HepG2 (cell line): ENCODE results near the gene GRB10. TPM values are rescaled to one million over a fixed set of nuclear protein-coding genes. Genes with fewer than 3 reads are reported as not detected.

Experiments used
- ATAC-seq: fragments of 200-7000 bp; cut with Tn5 transposase; 3 replicates; pipeline ENCODE4 v1.9.1; 2020; ENCODE audit warnings: mild to moderate bottlenecking, moderate library complexity
- BruUV-seq: library from RNA; stranded (reverse); fragments of 400-500 nt; replicated peaks from 2 replicates; lab custom pipeline; 2021; lab: Mats Ljungman, UMichigan
- CTCF ChIA-PET: fragments of 300-600 bp; formaldehyde crosslinking; extraction: SDS; loops from one replicate; lab custom pipeline; 2021; ENCODE audit warnings: low total read pairs, inconsistent platforms, low intra/inter-chr PET ratio; lab: Yijun Ruan, JAX
- POLR2A ChIA-PET: fragments of 350-600 bp; sonication (Branson Sonifier 250); formaldehyde crosslinking; loops from one replicate; lab custom pipeline; 2020; ENCODE audit warnings: antibody characterized with exemption, inconsistent platforms; lab: Yijun Ruan, JAX
- DNase-seq: peaks from one replicate; pipeline ENCODE4 v3.0.0-alpha.2; 2015; ENCODE audit warnings: low spot score
- FAIRE-seq: peaks from 3 replicates; lab custom pipeline; 2011; peaks lifted over from hg19 to GRCh38; lab: Jason Lieb, UNC
- H2AFZ ChIP-seq: one replicate; pipeline ENCODE4 v1.6.1; 2011; ENCODE audit warnings: low read length, inconsistent platforms
- H3K27ac ChIP-seq: fragments of 300-600 bp; 3 replicates; pipeline ENCODE4 v1.8.0; 2011; ENCODE audit warnings: mixed run types, mild to moderate bottlenecking, mixed read lengths, low read length, inconsistent platforms; ENCODE audit not compliant: insufficient read depth; ENCODE audit errors: extremely low read length
- H3K27me3 ChIP-seq, 2 experiments: fragments of 200-600 bp in 1 of 2; 2 replicates in 1 of 2; 3 replicates in 1 of 2; pipeline versions ENCODE4 v1.6.0 to v1.8.0; 2011; ENCODE audit warnings: low read length in 2 of 2, mild to moderate bottlenecking in 2 of 2, moderate library complexity in 2 of 2, inconsistent platforms in 1 of 2; ENCODE audit not compliant: insufficient read depth in 2 of 2, control insufficient read depth in 1 of 2
- H3K36me3 ChIP-seq, 2 experiments: fragments of 200-600 bp in 1 of 2; replicated peaks in 1 of 2; 2 replicates in 1 of 2; 3 replicates in 1 of 2; pipeline versions ENCODE4 v1.5.1 to v1.8.0; 2011; ENCODE audit warnings: low read length in 2 of 2, inconsistent platforms in 1 of 2; ENCODE audit not compliant: insufficient read depth in 2 of 2, control insufficient read depth in 1 of 2
- H3K4me1 ChIP-seq: 2 replicates; pipeline ENCODE4 v1.5.1; 2012; ENCODE audit warnings: low read length, inconsistent platforms; ENCODE audit not compliant: insufficient read depth
- H3K4me2 ChIP-seq: 2 replicates; pipeline ENCODE4 v1.6.0; 2011; ENCODE audit warnings: low read depth, low read length, inconsistent platforms
- H3K4me3 ChIP-seq, 3 experiments: fragments of 200-600 bp in 1 of 3; sonication (generic), shearing (Covaris generic) in 1 of 3; replicated peaks in 1 of 3; 2 replicates each; pipeline ENCODE4 v1.5.1; 2011 to 2016; ENCODE audit warnings: low read length in 3 of 3, inconsistent platforms in 2 of 3, low read depth in 2 of 3, mild to moderate bottlenecking in 2 of 3, control low read depth in 1 of 3, mixed read lengths in 1 of 3; ENCODE audit not compliant: insufficient read depth in 1 of 3
- H3K79me2 ChIP-seq: one replicate; pipeline ENCODE4 v1.6.1; 2011; ENCODE audit warnings: low read length, inconsistent platforms; ENCODE audit not compliant: insufficient read depth
- H3K9ac ChIP-seq: 2 replicates; pipeline ENCODE4 v1.6.0; 2011; ENCODE audit warnings: mild to moderate bottlenecking, low read depth, low read length, inconsistent platforms; ENCODE audit not compliant: insufficient read depth
- H3K9me3 ChIP-seq: 2 replicates; pipeline ENCODE4 v1.5.1; 2012; ENCODE audit warnings: mild to moderate bottlenecking, low read length
- H4K20me1 ChIP-seq: 2 replicates; pipeline ENCODE4 v1.6.0; 2011; ENCODE audit warnings: inconsistent platforms, mild to moderate bottlenecking, low read length, moderate library complexity; ENCODE audit not compliant: insufficient read depth
- KDM5A ChIP-seq: fragments of 200-600 bp; sonication (generic); IDR thresholded peaks from 2 replicates; pipeline ENCODE4 v1.7.0; 2018; ENCODE audit warnings: antibody characterized with exemption, mild to moderate bottlenecking, low read length, borderline replicate concordance
- NR2F6 ChIP-seq, 2 experiments: IDR thresholded peaks; 2 replicates each; pipeline ENCODE4 v1.6.1; 2016; ENCODE audit warnings: antibody characterized with exemption in 1 of 2, mild to moderate bottlenecking in 1 of 2
- POLR2AphosphoS2 ChIP-seq: IDR thresholded peaks from 2 replicates; pipeline ENCODE4 v1.6.1; 2011; ENCODE audit warnings: low read depth, low read length, improper control_type of control experiment
- ZNF441 ChIP-seq: sonication (generic); formaldehyde crosslinking; IDR thresholded peaks from 2 replicates; pipeline ENCODE4 v1.7.0; 2021; ENCODE audit warnings: missing genetic modification reagents, borderline replicate concordance
- ZNF451 ChIP-seq: sonication (generic); formaldehyde crosslinking; IDR thresholded peaks from 2 replicates; pipeline ENCODE4 v1.5.0; 2020; ENCODE audit warnings: mild to moderate bottlenecking, missing genetic modification reagents
- ZNF496 ChIP-seq: sonication (generic); formaldehyde crosslinking; IDR thresholded peaks from 2 replicates; pipeline ENCODE4 v1.8.1; 2023; ENCODE audit warnings: mild to moderate bottlenecking, moderate library complexity, missing genetic modification reagents; ENCODE audit not compliant: insufficient replicate concordance
- ZNF564 ChIP-seq: sonication (generic); formaldehyde crosslinking; IDR thresholded peaks from 2 replicates; pipeline ENCODE4 v1.8.1; 2023; ENCODE audit warnings: mild to moderate bottlenecking, missing genetic modification reagents
- ZNF775 ChIP-seq: sonication (generic); formaldehyde crosslinking; IDR thresholded peaks from 2 replicates; pipeline ENCODE4 v1.4.0; 2020; ENCODE audit warnings: missing genetic modification reagents, mild to moderate bottlenecking, moderate library complexity, borderline replicate concordance
- WGBS: methylation state at CpG from one replicate; pipeline ENCODE4 v1.1.6; 2017; ENCODE audit warnings: low lambda C conversion rate; 5-methylcytosine and 5-hydroxymethylcytosine counted together
- in situ Hi-C: cut with HindIII; loops from 2 replicates; pipeline ENCODE4 v1.10.0; 2017; ENCODE audit warnings: low pct_unique_long_range_greater_than_20kb; ENCODE audit not compliant: extremely low pct_ligation_motif_present
- intact Hi-C: fragments of 100-400 bp; cut with micrococcal nuclease; formaldehyde crosslinking; loops from one replicate; pipeline ENCODE4 v1.10.0; 2022; ENCODE audit not compliant: unreplicated experiment
- polyA plus RNA-seq, 8 experiments: library from polyadenylated mRNA; depleted of rRNA in 3 of 8; stranded (reverse) in 7 of 8; unstranded in 1 of 8; fragments of >200 nt; fragmentation: Illumina TruSeq in 4 of 8; extraction: Trizol in 4 of 8; gene quantifications; 2 replicates each; pipeline versions ENCODE4 v1.2.1 to v1.2.3, GENCODE V29; 2011 to 2016; ENCODE audit warnings: low read depth in 4 of 8, missing spikeins in 1 of 8, mixed read lengths in 1 of 8; ENCODE audit not compliant: insufficient read depth in 1 of 8
- total RNA-seq, 5 experiments: library from RNA; depleted of rRNA; stranded (reverse); fragments of >200 nt; fragmentation: Illumina TruSeq; extraction: Trizol; gene quantifications; 2 replicates each; pipeline ENCODE4 v1.2.3, GENCODE V29; 2016; ENCODE audit warnings: low read depth in 1 of 5
- TF ChIP-seq, protein P1 (sequence below): IDR thresholded peaks from 2 replicates; pipeline ENCODE4 v1.6.1; 2016; ENCODE audit warnings: mild to moderate bottlenecking
- TF ChIP-seq, protein P2 (sequence below): sonication (generic); formaldehyde crosslinking; IDR thresholded peaks from 2 replicates; pipeline ENCODE4 v1.8.0; 2022; ENCODE audit warnings: mild to moderate bottlenecking, missing genetic modification reagents, borderline replicate concordance

The GRB10 gene
- total and polyA plus RNA-seq, 2 of the 13 experiments (the other 11 are each of a cell fraction or from before 2014, with no cell fraction given) = 4.0 to 6.8 TPM

DNA sequence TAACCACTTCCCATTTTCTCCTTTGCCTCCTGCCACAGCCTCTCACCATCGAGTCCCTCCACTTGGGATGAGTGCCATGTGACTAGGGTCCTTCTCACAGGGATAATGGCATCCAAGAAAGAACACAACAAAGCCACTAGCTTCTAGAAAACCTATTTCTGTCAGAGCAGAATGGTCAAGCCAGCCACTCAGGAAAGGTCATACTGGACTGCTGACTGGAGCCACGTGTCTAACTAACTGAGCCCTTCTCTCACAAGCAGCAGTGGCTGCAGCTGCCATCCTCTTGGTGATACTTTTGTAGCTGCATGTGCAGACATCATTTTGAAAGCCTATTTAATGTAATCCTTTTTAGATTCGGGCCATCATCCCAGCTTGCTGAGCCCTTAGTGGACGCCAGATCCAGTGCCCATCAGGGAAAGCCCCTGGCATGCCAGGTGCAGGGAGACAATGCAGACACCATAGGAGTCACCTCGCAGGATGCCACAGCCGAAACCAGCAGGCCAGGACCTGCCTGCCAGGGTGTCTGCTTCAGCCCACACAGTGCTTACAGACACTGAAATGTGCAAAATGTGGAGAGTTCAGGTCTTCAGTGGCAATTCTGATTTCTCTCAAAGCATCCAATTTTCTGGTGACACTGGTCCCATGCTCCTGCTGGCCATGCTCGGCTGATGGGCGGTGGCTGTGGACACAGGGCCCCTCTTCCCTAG is 119.1 kb downstream of the GRB10 start:
- 58% methylated on average over 4 of the region's 8 CpGs for WGBS
- ChIA-PET CTCF (no interaction called here), POLR2A (no interaction called here)
- intact Hi-C loops = no loop called here
- no peak for FAIRE-seq
- no peak for ATAC-seq
- H3K9me3 ChIP-seq = no peaks in the 10 kb centered on the region
- TF ChIP-seq, protein P1, sequence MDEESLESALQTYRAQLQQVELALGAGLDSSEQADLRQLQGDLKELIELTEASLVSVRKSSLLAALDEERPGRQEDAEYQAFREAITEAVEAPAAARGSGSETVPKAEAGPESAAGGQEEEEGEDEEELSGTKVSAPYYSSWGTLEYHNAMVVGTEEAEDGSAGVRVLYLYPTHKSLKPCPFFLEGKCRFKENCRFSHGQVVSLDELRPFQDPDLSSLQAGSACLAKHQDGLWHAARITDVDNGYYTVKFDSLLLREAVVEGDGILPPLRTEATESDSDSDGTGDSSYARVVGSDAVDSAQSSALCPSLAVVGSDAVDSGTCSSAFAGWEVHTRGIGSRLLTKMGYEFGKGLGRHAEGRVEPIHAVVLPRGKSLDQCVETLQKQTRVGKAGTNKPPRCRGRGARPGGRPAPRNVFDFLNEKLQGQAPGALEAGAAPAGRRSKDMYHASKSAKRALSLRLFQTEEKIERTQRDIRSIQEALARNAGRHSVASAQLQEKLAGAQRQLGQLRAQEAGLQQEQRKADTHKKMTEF = no peak
- TF ChIP-seq ZNF451 (CRISPR knock-in tag) (no peak), ZNF775 (no peak), KDM5A (no peak), ZNF441 (no peak), ZNF564 (no peak), ZNF496 (no peak), POLR2AphosphoS2 (no peak), NR2F6 (IDR thresholded peaks at IDR 0.05) (no peak), NR2F6 (CRISPR knock-in tag; IDR thresholded peaks at IDR 0.05) (no peak)
- TF ChIP-seq, protein P2, sequence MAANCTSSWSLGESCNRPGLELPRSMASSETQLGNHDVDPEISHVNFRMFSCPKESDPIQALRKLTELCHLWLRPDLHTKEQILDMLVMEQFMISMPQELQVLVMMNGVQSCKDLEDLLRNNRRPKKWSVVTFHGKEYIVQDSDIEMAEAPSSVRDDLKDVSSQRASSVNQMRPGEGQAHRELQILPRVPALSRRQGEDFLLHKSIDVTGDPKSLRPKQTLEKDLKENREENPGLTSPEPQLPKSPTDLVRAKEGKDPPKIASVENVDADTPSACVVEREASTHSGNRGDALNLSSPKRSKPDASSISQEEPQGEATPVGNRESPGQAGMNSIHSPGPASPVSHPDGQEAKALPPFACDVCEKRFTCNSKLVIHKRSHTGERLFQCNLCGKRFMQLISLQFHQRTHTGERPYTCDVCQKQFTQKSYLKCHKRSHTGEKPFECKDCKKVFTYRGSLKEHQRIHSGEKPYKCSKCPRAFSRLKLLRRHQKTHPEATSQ (CRISPR knock-in tag) = no peak
- no peaks in the 10 kb centered on the region for H3K79me2 ChIP-seq
- H3K4me1 ChIP-seq = no peaks in the 10 kb centered on the region
- no peak overlapping the region for H3K9ac ChIP-seq
- no peak overlapping the region for H2AFZ ChIP-seq
- no peaks in the 10 kb centered on the region for H3K27me3 ChIP-seq
- no peak overlapping the region for H3K4me2 ChIP-seq
- in situ Hi-C loops = loop anchor here (10.0 kb wide), 1 partner anchor 459 kb away; no protein-coding TSS in a partner anchor
- no TSS peak for BruUV-seq
- H3K36me3 ChIP-seq = peaks cover 0 to 3% of the 10 kb centered on the region in 2 experiments; a peak in 1 of 5 replicates
- no peak overlapping the region for H3K4me3 ChIP-seq
- H4K20me1 ChIP-seq = no peaks in the 10 kb centered on the region
- H3K27ac ChIP-seq = no peak overlapping the region
- no peak for DNase-seq
